ENCODE measurements around the gene ELP4. TPM values are rescaled to one million over a fixed set of nuclear protein-coding genes. Genes with fewer than 3 reads are reported as not detected.

The ELP4 gene
- total RNA-seq, 2 donors from 2014 or later: 14.0 to 15.6 TPM

DNA sequence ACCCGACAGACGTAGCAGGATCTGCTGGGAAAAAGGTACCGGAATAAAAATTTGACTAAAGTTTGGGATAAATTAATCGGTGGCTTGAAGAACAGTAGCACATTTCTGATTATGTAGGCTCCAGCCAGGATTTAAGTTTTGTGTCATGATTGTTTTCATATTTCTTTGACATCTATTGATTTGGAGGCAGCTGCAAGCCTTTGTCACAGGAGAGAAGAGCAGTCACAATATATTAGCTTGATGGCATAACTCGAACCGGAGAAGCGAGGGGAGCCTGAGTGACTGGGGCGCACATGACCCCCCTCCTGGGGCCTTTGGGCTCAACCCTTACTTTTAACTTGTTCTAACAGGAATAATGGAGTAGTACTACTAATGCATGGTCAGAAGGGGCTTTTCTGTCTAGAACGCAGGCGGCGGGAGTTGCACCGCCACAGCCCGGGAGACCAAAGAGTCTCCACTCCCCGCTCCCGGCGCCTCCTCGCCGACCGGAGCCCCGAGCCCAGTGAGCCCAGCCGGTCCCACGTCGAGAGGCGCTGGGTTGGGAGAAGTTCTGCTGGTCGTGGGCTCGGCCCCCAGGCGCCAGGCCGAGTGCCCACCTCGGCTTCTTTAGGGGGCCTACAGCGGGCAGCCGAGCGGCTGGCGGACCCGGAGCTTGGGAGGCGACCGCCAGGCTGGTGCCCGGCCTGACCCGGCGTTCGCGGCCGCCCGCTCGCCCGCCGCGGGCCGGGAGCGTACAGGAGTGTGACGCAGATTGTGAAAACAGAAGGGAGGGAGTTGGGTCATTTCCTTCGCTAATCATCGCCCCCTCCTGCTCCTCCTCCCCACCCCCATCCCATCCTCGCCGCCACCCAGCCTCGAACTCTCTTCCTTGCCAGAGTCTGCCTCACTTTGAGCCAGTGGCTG lies 317.2 kb downstream of the ELP4 start:
- peaks cover 49 to 72% of the 10 kb centered on the region in 2 donors for H3K27me3 ChIP-seq
- no peak for DNase-seq (ENCODE audit: low spot score)

DNA sequence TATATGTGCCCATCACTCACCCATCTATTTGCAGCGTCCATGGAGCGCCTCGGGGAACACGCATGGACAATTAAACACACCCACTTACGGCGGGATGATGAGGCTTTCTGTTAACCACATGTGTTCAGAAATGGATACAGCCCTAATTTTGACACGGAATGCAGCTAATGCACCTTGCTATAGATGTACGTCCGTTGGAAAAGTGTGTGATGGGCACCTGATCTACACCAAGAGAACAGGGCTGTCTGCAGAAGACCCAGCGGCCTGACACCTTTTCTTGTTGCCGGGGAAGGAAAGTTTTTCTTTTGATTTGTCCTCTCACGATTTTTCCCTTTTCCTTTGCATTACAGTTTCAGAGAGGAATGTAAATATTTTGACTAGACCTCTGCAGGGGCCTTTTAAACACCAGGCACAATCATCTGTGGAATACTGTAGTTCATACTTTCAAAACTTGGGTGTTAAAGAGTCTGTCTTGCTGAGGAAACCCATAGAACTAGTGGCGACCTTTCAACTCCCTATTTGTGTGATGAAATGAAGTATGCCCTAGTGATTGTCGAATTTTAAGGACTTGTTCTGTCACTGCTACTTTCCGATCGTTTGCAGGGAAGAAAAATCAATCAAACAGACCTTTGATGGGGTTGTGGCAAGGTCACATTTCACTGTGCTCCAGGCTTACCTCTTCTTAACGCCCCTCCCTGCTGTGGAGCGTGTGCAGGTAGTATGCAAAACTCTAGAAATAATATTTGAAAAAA lies 318.1 kb downstream of the ELP4 start:
- Histone ChIP-seq H3K36me3 (no peaks in the 10 kb centered on the region), H3K9me3 (no peaks in the 10 kb centered on the region), H3K27me3 (peaks cover 45 to 63% of the 10 kb centered on the region in 2 donors), H3K27ac (no peak overlapping the region), H3K4me1 (peaks cover 0 to 23% of the 10 kb centered on the region in 2 donors), H3K4me3 (no peak overlapping the region)
- TF ChIP-seq, protein P1, sequence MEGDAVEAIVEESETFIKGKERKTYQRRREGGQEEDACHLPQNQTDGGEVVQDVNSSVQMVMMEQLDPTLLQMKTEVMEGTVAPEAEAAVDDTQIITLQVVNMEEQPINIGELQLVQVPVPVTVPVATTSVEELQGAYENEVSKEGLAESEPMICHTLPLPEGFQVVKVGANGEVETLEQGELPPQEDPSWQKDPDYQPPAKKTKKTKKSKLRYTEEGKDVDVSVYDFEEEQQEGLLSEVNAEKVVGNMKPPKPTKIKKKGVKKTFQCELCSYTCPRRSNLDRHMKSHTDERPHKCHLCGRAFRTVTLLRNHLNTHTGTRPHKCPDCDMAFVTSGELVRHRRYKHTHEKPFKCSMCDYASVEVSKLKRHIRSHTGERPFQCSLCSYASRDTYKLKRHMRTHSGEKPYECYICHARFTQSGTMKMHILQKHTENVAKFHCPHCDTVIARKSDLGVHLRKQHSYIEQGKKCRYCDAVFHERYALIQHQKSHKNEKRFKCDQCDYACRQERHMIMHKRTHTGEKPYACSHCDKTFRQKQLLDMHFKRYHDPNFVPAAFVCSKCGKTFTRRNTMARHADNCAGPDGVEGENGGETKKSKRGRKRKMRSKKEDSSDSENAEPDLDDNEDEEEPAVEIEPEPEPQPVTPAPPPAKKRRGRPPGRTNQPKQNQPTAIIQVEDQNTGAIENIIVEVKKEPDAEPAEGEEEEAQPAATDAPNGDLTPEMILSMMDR (IDR thresholded peaks at IDR 0.05): no peak
- no peak for DNase-seq (ENCODE audit: low spot score)

More for the DNA sequence above, 317.2 kb downstream of the ELP4 start:
- TF ChIP-seq, protein P1 (IDR thresholded peaks at IDR 0.05): no peak
- H3K4me3 ChIP-seq: no peak overlapping the region
- peaks cover 0 to 23% of the 10 kb centered on the region in 2 donors for H3K4me1 ChIP-seq
- H3K27ac ChIP-seq: no peak overlapping the region
- H3K36me3 ChIP-seq: no peaks in the 10 kb centered on the region
- H3K9me3 ChIP-seq: no peaks in the 10 kb centered on the region

DNA sequence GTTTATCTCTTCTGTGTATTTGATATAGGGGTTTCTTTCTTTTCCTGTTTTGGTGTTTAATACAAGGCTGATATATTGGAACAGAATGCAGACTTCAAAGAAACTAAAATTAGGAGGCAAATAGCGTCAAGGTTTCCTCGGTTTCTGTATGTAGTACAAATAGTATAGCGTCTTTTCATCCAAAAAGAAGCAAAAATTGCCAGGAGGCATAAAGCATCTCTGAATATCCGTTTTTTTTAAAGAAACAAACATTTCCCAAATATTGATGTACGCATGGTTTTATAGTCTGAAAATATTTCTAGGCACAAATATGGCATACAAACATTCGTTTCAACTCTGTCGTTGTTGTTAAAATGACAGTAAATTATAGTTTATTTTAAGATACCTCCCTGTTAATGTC lies 318.6 kb downstream of the ELP4 start:
- peaks cover 0 to 23% of the 10 kb centered on the region in 2 donors for H3K4me1 ChIP-seq
- peaks cover 45 to 57% of the 10 kb centered on the region in 2 donors for H3K27me3 ChIP-seq
- DNase-seq (ENCODE audit: low spot score): no peak
- no peaks in the 10 kb centered on the region for H3K36me3 ChIP-seq
- H3K9me3 ChIP-seq: no peaks in the 10 kb centered on the region
- TF ChIP-seq, protein P1 (IDR thresholded peaks at IDR 0.05): no peak
- no peak overlapping the region for H3K27ac ChIP-seq
- H3K4me3 ChIP-seq: no peak overlapping the region

DNA sequence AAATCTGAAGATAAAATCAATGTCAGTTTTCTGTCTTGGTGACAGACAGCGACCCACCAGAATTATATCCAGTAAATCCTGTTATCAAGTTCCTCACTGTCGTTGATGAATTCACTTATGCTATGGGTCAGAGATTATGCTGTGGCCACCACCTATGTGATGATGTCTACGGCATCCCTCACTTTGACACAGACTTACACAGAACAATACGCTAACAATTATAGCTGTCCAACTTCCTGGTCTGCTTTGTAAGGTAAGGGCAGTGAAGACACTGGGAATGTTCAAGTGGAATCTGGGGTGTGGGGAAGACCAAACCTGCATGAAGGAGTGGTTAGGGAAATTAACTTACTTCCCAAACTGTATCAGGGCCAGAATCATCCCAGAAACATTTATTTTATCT lies 320.8 kb downstream of the ELP4 start:
- no peak for DNase-seq (ENCODE audit: low spot score)
- H3K27me3 ChIP-seq: peaks cover 30 to 35% of the 10 kb centered on the region in 2 donors
- peaks cover 0 to 19% of the 10 kb centered on the region in 2 donors for H3K4me1 ChIP-seq
- H3K36me3 ChIP-seq: no peaks in the 10 kb centered on the region
- no peak overlapping the region for H3K4me3 ChIP-seq
- TF ChIP-seq, protein P1 (IDR thresholded peaks at IDR 0.05): no peak
- H3K27ac ChIP-seq: no peak overlapping the region
- no peaks in the 10 kb centered on the region for H3K9me3 ChIP-seq

DNA sequence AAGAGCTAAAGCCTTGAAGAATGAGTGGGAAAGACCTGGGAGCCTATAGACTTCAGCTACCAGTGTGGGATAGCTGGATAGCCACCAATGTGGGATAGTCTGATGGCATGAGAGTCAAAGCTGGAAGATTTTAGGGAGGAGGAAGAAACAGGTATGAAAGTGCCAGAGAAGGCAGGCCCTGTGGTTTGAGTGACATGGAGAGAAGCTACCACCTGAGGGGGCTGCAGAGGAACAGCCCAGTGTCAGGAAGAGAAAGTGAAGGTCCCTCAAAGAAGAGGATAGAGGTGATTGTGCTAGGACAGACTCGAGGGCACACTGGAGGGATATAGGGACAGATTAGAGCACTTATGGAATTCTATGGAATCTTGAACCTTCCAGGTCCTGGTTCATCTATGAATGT lies 324.7 kb downstream of the ELP4 start:
- no peak for DNase-seq (ENCODE audit: low spot score)
- Histone ChIP-seq H3K4me1 (no peaks in the 10 kb centered on the region), H3K36me3 (no peaks in the 10 kb centered on the region), H3K27ac (no peak overlapping the region), H3K9me3 (no peaks in the 10 kb centered on the region), H3K27me3 (peaks cover 4 to 5% of the 10 kb centered on the region in 2 donors), H3K4me3 (no peak overlapping the region)
- TF ChIP-seq, protein P1 (IDR thresholded peaks at IDR 0.05): no peak

Other genes with a start within 250 kb of the ELP4 start
- gene DCDC1, start 140.0 kb upstream of the ELP4 start, total RNA-seq: under 1 TPM; 0.15 to 0.24 TPM
- 1 to 10 TPM; 9.9 to 10.0 TPM for gene DNAJC24, start 139.9 kb upstream of the ELP4 start, total RNA-seq
- gene IMMP1L, start 145 bp upstream of the ELP4 start, total RNA-seq: 10 to 100 TPM in 1 of 2 donors, 1 to 10 TPM in 1; 9.1 to 22.9 TPM

All from right atrium auricular region (tissue), 2 donors.